ENCODE results near the gene CDC42. TPM values are rescaled to one million over a fixed set of nuclear protein-coding genes. Genes with fewer than 3 reads are reported as not detected.

The CDC42 gene
- total and polyA plus RNA-seq, 9 of the 15 experiments (the other 6 are each of a cell fraction or from before 2014, with no cell fraction given), result 186 to 398 (median 325) TPM

GRCh38 chr1:22053861-22054770 lies 1.6 kb downstream of the CDC42 start (continued):
- TF ChIP-seq BRF1 (IDR thresholded peaks at IDR 0.05; ENCODE audit: borderline replicate concordance, extremely low read depth, insufficient read length) (no peak), NCOA2 (IDR thresholded peaks at IDR 0.05; ENCODE audit: partially characterized antibody in 2 of 2) (no peak), TAF1 (IDR thresholded peaks at IDR 0.05; ENCODE audit: control insufficient read depth, extremely low read depth, insufficient read depth, low read length, severe bottlenecking) (no peak), KLF1 (tag; IDR thresholded peaks at IDR 0.05) (no peak), ARID4B (CRISPR knock-in tag; IDR thresholded peaks at IDR 0.05) (0 out of 2 replicates have a peak, but pooled peaks have one; percentile 3), MED1 (CRISPR knock-in tag; IDR thresholded peaks at IDR 0.05; ENCODE audit: borderline replicate concordance) (no peak), NCOA1 (IDR thresholded peaks at IDR 0.05; ENCODE audit: low read depth) (no peak), ERF (CRISPR knock-in tag; IDR thresholded peaks at IDR 0.05) (no peak), PKNOX1 (IDR thresholded peaks at IDR 0.05) (no peak), CHD4 (IDR thresholded peaks at IDR 0.05; ENCODE audit: insufficient read depth, insufficient replicate concordance, low read depth, low read length, poor library complexity, severe bottlenecking) (no peak), DPF2 (IDR thresholded peaks at IDR 0.05) (no peak)
